ENCODE data around the gene DPT. TPM values are rescaled to one million over a fixed set of nuclear protein-coding genes. Genes with fewer than 3 reads are reported as not detected.

Gene DPT
- total and polyA plus RNA-seq, 12 donors: 0.44 to 59.1 (median 6.8) TPM

- Histone ChIP-seq H3K36me3 (replicated peaks in 1 of 2) (no peaks in the 10 kb centered on the region), H3K4me1 (replicated peaks in 1 of 2) (no peaks in the 10 kb centered on the region), H3K4me3 (no peak overlapping the region), H3K27me3 (no peaks in the 10 kb centered on the region), H3K27ac (no peak overlapping the region), H3K9me3 (replicated peaks in 1 of 3) (no peaks in the 10 kb centered on the region)
- no peak for DNase-seq
- no peak for TF ChIP-seq CTCF (IDR thresholded peaks at IDR 0.05)
- no peak for TF ChIP-seq POLR2A (IDR thresholded peaks at IDR 0.05)
- intact Hi-C loops (cut with DNase I): no loop called here
- WGBS, 4 donors: 94 to 100% (median 98%) methylated on average over 2 of the region's 2 CpGs
These were observed 3.9 kb downstream of the DPT start for GRCh38 chr1:168725060-168725459.

DNA sequence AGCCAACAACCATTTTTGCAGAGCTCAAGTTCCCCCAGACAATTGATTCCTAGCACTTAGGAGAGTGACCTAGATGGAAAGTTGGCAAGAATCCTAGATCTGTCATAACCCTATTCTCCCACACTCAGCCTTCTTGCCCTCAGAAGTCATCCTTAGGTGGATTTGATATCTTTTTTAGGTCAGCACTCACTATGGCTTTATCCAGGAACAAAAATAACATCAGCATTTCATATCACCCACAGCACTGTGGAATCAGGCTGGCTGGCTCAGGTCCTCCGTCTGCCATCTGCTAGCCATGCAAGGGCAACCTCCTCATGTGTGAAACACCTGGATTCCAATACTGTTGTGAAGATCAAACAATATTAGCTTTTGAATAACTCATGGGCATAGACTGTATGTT is 6.0 kb downstream of the DPT start:
- Histone ChIP-seq H3K9me3 (replicated peaks in 1 of 3) (no peaks in the 10 kb centered on the region), H3K4me3 (no peak overlapping the region), H3K27me3 (no peaks in the 10 kb centered on the region), H3K4me1 (replicated peaks in 1 of 2) (no peaks in the 10 kb centered on the region), H3K36me3 (replicated peaks in 1 of 2) (no peaks in the 10 kb centered on the region), H3K27ac (no peak overlapping the region)
- WGBS, 4 donors: 63 to 86% (median 80%) methylated on average over 1 of the region's 1 CpG; no CpG with 5 or more reads in 1 of the 4 donors
- no peak for TF ChIP-seq CTCF (IDR thresholded peaks at IDR 0.05)
- TF ChIP-seq POLR2A (IDR thresholded peaks at IDR 0.05): no peak
- intact Hi-C loops (cut with DNase I): no loop called here
- DNase-seq: no peak

GRCh38 chr1:168720839-168721238 is 8.2 kb downstream of the DPT start:
- TF ChIP-seq POLR2A (IDR thresholded peaks at IDR 0.05): no peak
- intact Hi-C loops (cut with DNase I): no loop called here
- Histone ChIP-seq H3K36me3 (replicated peaks in 1 of 2) (no peaks in the 10 kb centered on the region), H3K27ac (no peak overlapping the region), H3K9me3 (replicated peaks in 1 of 3) (no peaks in the 10 kb centered on the region), H3K4me1 (replicated peaks in 1 of 2) (no peaks in the 10 kb centered on the region), H3K27me3 (no peaks in the 10 kb centered on the region), H3K4me3 (no peak overlapping the region)
- DNase-seq: no peak

GRCh38 chr1:168719306-168720111 is 9.5 kb downstream of the DPT start:
- Histone ChIP-seq H3K36me3 (replicated peaks in 1 of 2) (no peaks in the 10 kb centered on the region), H3K27me3 (no peaks in the 10 kb centered on the region), H3K9me3 (replicated peaks in 1 of 3) (no peaks in the 10 kb centered on the region), H3K27ac (no peak overlapping the region), H3K4me3 (no peak overlapping the region), H3K4me1 (replicated peaks in 1 of 2) (no peaks in the 10 kb centered on the region)
- WGBS, 4 donors: 84 to 88% (median 85%) methylated on average over 5 of the region's 5 CpGs
- intact Hi-C loops (cut with DNase I): no loop called here
- TF ChIP-seq CTCF (IDR thresholded peaks at IDR 0.05): no peak
- TF ChIP-seq POLR2A (IDR thresholded peaks at IDR 0.05): no peak
- DNase-seq: no peak
